ENCODE results near the gene MYEOV. TPM values are rescaled to one million over a fixed set of nuclear protein-coding genes. Genes with fewer than 3 reads are reported as not detected.

MYEOV gene
- polyA plus RNA-seq, 3 donors, result 4.4 to 8.1 (median 5.1) TPM

DNA sequence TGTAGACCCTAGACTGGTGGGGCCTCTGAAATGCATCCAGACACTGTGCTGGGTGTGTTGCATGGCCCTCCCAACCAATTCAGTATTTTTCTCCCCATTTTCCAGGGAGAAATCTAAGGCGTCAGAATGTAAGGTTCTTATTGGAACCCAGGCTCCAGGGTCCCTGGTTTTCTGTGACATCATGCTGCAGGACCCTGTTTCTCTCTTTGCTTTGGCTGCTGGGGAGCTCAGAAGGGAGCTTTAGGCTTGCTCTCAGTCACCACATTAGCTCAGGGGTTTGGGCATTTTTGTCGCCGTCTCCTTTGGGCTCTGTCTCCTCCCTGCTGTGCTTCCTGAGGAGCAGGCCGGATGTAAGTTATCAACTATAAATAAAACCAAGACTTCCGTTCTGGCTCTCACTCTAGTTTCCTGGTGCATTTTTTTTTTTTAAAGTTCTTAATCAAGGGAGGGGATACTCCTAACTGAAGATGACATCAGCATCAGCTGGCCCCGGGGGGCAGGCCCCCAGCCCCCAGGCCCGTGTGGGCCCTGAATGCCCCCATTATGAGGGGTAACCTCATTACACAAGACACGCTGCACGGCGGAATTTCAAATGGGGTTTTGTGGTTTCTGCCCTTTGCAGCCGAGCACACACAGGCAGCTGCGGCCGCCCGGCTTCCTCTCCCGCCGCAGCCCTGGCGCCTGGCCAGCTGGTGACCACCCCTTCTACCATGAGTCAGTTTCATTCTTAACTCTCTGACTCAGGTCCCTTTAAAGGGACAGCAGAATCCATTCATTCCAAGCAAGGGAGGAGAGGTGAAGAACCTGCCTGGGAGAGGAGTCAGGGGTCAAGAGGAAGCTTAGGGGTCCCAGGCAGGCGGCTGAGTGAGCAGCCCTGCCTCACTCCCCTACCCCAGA is 3.2 kb downstream of the MYEOV start:
- DNase-seq (ENCODE audit: extremely low read depth in 1 of 11, low read depth in 9 of 11, low spot score in 4 of 11), result peak; percentile 75 to 91 (median 85)

- DNase-seq (ENCODE audit: extremely low read depth in 1 of 11, low read depth in 9 of 11, low spot score in 4 of 11), result no peak
These were observed 3.9 kb downstream of the MYEOV start for GRCh38 chr11:69297787-69298266.

DNA sequence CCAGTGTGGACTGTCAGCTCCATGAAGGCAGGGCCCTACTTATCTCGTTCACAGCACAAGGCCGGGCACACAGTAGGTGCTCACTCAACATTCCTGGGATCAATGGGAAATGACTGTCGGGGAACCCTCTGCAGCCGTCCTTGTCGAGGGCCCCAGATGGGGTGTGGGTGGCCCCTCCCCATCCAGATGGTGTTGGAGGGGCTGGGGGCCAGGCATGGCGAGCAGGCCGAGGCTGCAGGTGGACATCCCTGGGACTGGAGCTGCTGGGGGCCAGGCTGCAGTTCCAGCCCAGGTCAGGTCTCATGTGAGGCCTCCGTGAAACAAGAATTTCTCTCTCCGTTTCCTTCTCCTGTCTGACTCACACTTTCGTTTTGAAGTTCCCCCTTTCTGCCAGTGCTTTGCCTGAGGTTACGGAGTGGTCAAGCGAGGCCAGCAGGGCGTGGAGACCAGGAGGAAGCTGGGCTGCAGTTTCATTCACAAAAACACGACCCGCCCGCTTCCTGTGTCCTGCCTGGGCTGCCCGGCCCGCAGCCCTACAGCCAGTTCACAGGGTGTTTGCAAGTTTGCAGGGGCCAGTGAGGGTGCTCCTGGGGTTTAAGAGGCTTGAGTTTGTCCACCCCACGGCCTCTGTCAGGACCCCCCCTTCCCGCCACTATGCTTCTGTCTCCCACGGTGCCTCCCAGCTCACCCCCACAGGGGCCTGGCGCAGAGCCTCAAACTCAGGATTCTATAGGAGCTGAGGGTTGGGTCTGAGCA is 4.5 kb downstream of the MYEOV start:
- DNase-seq (ENCODE audit: extremely low read depth in 1 of 11, low read depth in 9 of 11, low spot score in 4 of 11), result peak in 1 of 11 donors; percentile 49

DNA sequence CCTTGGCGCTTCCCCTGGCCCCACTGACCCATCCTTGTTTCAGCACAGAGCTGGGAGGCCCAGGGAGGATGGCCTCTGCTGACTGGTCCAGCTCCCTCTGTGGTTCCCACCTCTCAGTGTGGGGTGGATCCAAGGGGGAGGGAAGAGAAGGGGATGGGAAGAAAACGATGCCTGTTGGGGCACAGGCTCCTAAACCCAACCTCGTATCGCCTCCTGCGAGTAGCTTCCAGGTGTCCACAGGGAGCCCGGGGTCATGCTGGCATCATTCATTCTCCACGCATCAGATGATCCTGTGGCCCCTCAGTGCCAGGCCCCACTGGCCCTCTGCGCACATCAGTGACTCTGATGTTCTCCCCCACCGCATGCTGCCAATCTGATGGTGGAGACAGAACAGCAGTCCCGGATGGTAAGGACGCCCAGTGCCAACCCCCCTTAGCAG is 5.1 kb downstream of the MYEOV start:
- DNase-seq (ENCODE audit: extremely low read depth in 1 of 11, low read depth in 9 of 11, low spot score in 4 of 11), result no peak

DNA sequence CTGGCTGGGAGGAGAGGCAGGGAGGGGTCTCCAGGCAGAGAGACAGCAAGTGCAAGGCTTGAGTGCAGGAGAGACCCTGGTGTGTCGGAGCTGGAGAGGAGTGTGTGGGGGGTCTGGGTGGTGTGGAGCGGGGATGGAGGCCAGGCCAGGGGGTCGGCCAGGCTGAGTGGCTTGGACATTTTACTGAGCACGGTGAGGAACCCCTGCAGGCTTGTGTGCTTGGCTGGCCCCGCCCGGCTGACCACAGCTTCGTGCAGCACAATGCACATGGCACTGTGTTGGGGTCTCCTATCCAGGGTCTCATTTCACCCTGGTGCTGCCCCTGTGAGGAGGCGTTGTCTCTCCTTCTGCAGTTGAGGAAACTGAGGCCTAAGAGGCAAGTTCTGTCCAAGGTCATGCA is 5.6 kb downstream of the MYEOV start:
- no peak for DNase-seq (ENCODE audit: extremely low read depth in 1 of 11, low read depth in 9 of 11, low spot score in 4 of 11)

- DNase-seq (ENCODE audit: extremely low read depth in 1 of 11, low read depth in 9 of 11, low spot score in 4 of 11), result no peak
These were observed 6.4 kb downstream of the MYEOV start for GRCh38 chr11:69300120-69301060.

DNA sequence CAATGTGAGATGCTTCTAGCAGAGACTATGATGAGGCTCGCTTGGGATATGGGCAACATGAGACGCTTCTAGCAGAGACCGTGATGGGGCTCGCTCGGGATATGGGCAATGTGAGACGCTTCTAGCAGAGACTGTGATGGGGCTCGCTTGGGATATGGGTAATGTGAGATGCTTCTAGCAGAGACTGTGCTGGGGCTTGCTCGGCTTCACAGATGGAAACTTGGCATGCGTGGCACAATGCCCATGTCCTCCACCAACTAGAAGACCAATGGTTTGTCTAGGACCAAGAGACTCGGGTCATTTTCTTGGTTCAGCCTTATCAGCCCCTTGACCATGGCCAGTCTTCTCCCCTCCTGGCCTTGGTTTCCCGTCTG is 7.1 kb downstream of the MYEOV start:
- DNase-seq (ENCODE audit: extremely low read depth in 1 of 11, low read depth in 9 of 11, low spot score in 4 of 11), result no peak

GRCh38 chr11:69301455-69302401 is 7.8 kb downstream of the MYEOV start:
- no peak for DNase-seq (ENCODE audit: extremely low read depth in 1 of 11, low read depth in 9 of 11, low spot score in 4 of 11)

GRCh38 chr11:69302447-69303020 is 8.6 kb downstream of the MYEOV start:
- no peak for DNase-seq (ENCODE audit: extremely low read depth in 1 of 11, low read depth in 9 of 11, low spot score in 4 of 11)

DNA sequence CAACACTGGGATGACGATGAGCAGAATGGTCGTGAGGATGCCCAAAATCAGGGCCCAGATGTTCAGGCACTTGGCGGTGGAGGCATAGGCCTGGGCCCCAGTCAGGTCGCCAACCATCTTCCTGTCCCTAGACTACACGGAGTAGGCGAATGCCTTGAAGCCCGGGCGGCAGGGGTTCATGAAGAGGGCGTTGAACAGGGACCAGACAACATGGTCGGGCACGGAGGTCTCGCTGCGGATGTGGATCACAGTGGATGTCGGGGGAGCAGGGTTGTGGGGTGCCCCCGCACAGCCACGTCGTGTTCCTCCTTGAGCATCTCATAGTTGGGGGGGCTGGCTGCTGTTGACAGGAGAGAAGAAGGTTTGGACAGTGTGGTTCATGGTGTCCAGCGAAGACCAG is 9.5 kb downstream of the MYEOV start:
- DNase-seq (ENCODE audit: extremely low read depth in 1 of 11, low read depth in 9 of 11, low spot score in 4 of 11), result no peak

DNA sequence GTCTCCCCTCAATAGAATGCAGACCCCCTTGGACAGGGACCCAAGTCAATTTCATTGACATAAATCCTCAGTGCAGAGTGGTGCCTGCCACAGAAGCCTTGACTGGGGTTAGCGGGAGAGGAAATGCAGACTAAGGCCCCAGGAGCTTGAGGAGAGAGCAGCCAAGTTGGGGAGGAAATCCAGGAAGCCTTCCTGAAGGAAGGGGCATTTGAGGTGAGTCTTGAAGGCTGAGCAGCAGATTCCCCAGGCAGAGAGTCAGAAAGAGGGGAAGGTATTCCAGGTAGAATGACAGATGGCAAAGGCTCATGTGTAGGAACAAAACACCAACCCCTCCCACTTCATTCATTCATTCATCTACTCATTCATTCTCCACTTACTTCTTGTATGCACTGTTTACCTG is 10.3 kb downstream of the MYEOV start:
- no peak for DNase-seq (ENCODE audit: extremely low read depth in 1 of 11, low read depth in 9 of 11, low spot score in 4 of 11)

- no peak for DNase-seq (ENCODE audit: extremely low read depth in 1 of 11, low read depth in 9 of 11, low spot score in 4 of 11)
These were observed 10.7 kb downstream of the MYEOV start for GRCh38 chr11:69304686-69305085.

DNA sequence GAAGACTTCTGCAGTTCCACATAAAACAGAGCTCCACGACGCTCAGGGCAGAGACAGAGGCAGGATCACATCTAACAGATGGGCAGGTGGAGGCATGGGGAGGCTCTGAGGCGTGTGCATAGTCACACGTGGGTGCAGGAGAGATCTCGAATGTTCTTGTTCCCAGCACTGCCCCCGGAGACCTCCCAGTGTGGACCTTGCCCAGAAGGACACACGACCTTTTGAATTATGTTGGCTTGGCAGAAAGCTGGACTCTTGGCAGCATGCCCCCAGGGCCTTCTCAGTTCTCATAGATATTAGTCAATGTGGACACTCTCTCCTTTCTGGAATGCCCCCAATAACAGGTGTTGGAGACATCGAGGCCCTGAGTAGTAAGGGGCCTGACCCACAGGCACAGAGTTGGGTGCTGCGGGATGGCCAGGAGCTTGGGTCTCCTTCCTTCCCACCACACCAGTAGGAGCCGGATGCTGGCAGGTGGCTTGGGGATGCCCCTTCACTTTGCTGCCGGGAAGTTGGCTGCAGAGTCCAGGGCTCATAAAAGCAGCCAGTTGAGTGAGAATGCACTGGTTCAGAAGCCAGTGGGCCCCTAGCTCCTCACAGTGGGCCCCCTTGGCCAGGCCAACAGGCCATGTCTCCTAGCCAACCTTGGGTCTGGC is 12.1 kb downstream of the MYEOV start:
- no peak for DNase-seq (ENCODE audit: extremely low read depth in 1 of 11, low read depth in 9 of 11, low spot score in 4 of 11)

DNA sequence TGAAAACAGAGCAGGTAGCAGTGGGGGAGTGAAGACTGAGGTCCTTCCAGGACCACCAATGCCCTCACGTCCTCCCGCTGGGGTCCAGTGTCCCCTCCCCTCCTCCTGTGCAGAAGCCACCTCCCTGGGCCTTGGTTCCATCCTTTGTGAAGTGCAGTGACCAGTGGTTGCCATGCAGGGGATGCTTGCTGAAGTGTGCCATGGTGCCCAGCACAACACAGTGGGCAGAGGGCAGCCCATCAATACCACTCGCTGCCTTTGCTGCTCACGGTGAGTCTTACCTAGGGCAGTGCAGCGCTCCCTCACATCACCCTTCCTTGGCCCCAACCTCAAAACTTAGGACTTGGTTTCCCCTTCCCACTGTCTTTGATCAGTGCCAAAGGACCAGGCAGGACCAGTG is 12.9 kb downstream of the MYEOV start:
- no peak for DNase-seq (ENCODE audit: extremely low read depth in 1 of 11, low read depth in 9 of 11, low spot score in 4 of 11)

GRCh38 chr11:69307421-69307820 is 13.5 kb downstream of the MYEOV start:
- no peak for DNase-seq (ENCODE audit: extremely low read depth in 1 of 11, low read depth in 9 of 11, low spot score in 4 of 11)

- no peak for DNase-seq (ENCODE audit: extremely low read depth in 1 of 11, low read depth in 9 of 11, low spot score in 4 of 11)
These were observed 14.0 kb downstream of the MYEOV start for GRCh38 chr11:69307871-69308431.

GRCh38 chr11:69308491-69308911 is 14.5 kb downstream of the MYEOV start:
- no peak for DNase-seq (ENCODE audit: extremely low read depth in 1 of 11, low read depth in 9 of 11, low spot score in 4 of 11)
